ENCODE results near the gene IFT80. TPM values are rescaled to one million over a fixed set of nuclear protein-coding genes. Genes with fewer than 3 reads are reported as not detected.

Gene IFT80
- total RNA-seq, 4 donors from 2014 or later: 17.1 to 24.2 (median 22.6) TPM

DNA sequence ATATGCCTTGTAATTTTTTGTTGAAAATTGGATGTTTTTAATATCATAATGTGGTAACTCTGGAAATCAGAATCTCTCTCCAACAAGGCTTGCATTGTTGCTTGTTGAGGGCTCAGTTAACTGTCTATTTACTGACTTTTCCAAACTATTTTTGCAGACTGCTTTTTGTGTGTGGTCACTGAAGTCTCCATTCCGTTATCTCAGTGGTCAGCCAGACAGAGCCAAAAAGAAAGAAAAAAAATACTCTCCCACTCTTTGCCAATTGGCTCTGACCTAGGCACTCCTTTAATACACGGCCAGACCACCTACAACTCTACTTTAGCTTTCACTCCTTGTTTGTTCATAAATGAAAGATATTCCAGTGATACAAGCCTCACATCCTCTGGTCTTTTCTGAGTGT is 52.5 kb downstream of the IFT80 start:
- TF ChIP-seq, protein P1, sequence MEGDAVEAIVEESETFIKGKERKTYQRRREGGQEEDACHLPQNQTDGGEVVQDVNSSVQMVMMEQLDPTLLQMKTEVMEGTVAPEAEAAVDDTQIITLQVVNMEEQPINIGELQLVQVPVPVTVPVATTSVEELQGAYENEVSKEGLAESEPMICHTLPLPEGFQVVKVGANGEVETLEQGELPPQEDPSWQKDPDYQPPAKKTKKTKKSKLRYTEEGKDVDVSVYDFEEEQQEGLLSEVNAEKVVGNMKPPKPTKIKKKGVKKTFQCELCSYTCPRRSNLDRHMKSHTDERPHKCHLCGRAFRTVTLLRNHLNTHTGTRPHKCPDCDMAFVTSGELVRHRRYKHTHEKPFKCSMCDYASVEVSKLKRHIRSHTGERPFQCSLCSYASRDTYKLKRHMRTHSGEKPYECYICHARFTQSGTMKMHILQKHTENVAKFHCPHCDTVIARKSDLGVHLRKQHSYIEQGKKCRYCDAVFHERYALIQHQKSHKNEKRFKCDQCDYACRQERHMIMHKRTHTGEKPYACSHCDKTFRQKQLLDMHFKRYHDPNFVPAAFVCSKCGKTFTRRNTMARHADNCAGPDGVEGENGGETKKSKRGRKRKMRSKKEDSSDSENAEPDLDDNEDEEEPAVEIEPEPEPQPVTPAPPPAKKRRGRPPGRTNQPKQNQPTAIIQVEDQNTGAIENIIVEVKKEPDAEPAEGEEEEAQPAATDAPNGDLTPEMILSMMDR (IDR thresholded peaks at IDR 0.05; ENCODE audit: low read depth): no peak

DNA sequence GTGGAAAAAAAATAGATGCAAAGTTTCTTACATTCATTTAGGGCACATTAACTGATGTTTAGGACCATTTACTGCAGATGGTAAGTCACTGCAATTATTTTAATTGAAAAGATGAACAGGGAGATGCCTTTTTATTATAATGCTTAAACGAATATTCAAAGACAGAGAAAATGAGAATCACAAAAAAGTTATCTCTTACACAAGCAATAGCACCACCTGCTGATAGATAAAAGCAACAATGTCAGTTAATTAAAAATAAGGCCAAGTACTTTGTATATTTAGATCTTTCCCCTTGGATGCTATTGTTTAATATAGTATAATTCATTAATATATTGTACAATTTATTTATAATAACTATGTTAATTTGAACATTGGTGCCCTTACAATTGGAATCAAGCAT is 55.9 kb downstream of the IFT80 start:
- TF ChIP-seq, protein P1 (IDR thresholded peaks at IDR 0.05; ENCODE audit: low read depth): no peak

DNA sequence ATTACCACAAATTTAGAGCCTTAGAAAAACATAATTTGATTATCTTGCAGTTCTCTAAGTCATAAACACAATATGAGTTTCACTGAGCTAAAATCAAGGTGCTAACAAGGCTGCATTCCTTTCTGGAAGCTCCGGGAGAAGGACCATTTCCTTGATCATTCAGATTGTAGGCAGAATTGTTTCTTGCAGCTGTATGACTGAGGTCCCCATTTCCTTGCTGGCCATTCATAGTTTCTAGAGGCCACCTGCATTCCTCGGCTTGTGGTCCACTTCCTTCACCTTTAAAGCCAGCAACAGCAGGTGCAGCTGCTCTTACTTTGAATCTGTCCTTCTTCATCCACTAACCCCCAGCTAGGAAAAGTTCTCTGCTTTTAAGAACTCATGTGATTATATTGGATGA is 58.7 kb downstream of the IFT80 start:
- TF ChIP-seq, protein P1 (IDR thresholded peaks at IDR 0.05; ENCODE audit: low read depth): no peak

DNA sequence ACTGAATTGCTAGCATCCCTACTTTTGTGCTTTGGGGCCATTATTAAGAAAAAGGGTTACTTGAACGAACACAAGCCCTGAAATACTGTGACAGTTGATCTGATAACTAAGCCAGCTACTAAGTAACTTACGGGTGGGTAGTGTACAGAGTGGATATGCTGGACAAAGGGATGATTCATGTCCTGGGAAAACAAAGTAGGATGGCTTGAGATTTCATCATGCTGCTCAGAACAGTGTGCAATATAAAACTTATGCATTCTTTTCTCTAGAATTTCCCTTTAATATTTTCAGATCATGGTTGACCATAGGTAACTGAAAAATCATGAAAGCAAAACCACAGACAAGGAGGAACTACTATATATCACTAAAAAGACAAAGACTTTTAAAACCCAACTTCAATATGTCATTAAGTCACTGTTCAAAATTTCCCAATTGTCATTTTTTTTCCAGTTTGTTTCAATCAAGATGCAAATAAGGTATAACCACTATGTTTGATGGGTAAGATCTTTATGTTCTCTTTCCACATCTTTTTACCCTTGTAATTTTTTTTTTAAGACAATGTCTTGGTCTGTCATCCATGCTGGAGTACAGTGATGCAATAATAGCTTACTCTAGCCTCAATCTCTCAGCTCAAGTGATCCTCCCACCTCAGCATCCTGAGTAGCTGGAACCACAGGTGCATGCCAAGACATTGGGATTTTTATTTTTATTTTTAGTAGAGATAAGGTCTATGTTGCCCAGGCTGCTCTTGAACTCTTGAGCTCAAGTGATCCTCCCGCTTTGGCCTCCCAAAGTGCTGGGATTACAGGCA is 67.7 kb downstream of the IFT80 start:
- TF ChIP-seq, protein P1 (IDR thresholded peaks at IDR 0.05; ENCODE audit: low read depth): no peak

DNA sequence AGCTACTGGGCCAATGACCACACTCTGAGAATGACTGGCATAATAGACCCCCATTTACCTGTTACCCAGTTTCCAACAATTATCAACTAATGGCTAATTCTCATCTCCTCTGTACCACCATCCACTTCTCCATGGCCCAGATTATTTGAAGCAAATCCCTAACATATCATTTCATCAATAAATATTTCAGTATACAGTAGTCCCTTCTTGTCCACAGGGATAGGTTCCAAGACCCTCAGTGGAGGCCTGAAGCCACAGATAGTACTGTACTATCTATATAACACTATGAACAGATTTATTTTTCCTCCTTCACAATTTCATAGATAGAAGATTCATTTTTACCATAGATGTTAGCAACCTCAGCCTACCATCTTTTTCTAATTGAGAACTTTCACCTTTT is 68.3 kb downstream of the IFT80 start:
- TF ChIP-seq, protein P1 (IDR thresholded peaks at IDR 0.05; ENCODE audit: low read depth): no peak

DNA sequence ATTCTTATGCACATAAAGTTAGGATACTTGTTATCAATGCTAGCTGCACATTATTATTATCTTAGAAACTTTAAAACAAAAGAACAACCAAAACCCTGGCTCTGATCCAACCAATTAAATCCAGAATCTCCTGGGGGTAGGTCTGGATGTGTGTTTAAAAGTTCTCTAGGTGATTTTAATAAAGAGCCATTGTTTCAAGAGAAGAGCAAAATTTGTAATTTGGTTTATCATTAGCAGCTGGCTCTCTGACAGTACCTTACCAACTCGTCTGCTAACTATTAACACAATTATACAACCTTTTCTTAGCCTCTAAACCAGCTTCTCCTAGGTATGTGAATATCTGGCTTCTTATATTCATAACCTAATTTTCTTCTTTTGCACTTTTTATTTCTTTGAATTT is 68.9 kb downstream of the IFT80 start:
- TF ChIP-seq, protein P1 (IDR thresholded peaks at IDR 0.05; ENCODE audit: low read depth): no peak

DNA sequence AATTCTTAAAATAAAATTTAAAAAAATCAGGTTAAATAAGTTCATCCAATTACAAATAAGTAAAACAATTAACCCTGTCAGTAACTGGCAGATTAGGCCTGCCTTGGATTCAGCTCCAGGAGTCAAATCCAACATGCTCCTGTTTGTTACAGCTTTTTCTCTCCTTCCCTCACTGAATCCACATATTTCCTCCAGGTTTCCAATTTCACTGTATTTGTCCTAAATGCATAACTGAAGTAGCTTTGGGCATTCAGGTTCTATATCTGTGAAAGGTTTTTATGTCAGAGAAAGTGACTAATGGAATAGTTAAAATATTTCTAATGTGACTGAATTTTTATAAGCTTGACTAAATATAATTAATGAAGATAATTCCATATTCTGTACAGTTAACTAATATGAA is 79.7 kb downstream of the IFT80 start:
- TF ChIP-seq, protein P1 (IDR thresholded peaks at IDR 0.05; ENCODE audit: low read depth): no peak
